HEK293 (cell line): ENCODE measurements around the gene TMEM41A.

Source experiments
- CTCF ChIA-PET: fragments of 350-600 bp; formaldehyde crosslinking; extraction: SDS; loops from one replicate; lab custom pipeline; 2021; ENCODE audit warnings: antibody characterized with exemption; lab: Yijun Ruan, JAX
- POLR2A ChIA-PET: fragments of 300-600 bp; formaldehyde crosslinking; extraction: SDS; loops from one replicate; lab custom pipeline; 2020; ENCODE audit warnings: antibody characterized with exemption, inconsistent platforms; lab: Yijun Ruan, JAX
- H3K27ac ChIP-seq: fragments of 200-500 bp; sonication (Bioruptor generic); 2 replicates; pipeline ENCODE4 v1.5.1; 2014; ENCODE audit warnings: low read depth, low read length, control low read depth, inconsistent platforms; ENCODE audit errors: extremely low read depth
- H3K36me3 ChIP-seq, 2 experiments: fragments of 200-500 bp in 1 of 2; sonication (Bioruptor generic) in 1 of 2; 1 replicate in 1 of 2; 2 replicates in 1 of 2; pipeline ENCODE4 v1.5.1; 2014 to 2017; ENCODE audit warnings: inconsistent platforms in 2 of 2, low read length in 2 of 2; ENCODE audit not compliant: control insufficient read depth in 2 of 2, insufficient read depth in 1 of 2
- H3K4me1 ChIP-seq: fragments of 200-500 bp; sonication (Bioruptor generic); 2 replicates; pipeline ENCODE4 v1.5.1; 2014; ENCODE audit warnings: mild to moderate bottlenecking, low read length, inconsistent platforms; ENCODE audit not compliant: control insufficient read depth, insufficient read depth
- H3K4me3 ChIP-seq: 2 replicates; pipeline ENCODE4 v1.5.1; 2011; ENCODE audit warnings: low read depth, mild to moderate bottlenecking, control low read depth, low read length, moderate library complexity
- H3K9me3 ChIP-seq: fragments of 200-500 bp; sonication (Bioruptor generic); 2 replicates; pipeline ENCODE4 v1.5.1; 2014; ENCODE audit warnings: low read depth, low read length, inconsistent platforms; ENCODE audit not compliant: control insufficient read depth, insufficient read depth
- BCL11B ChIP-seq: fragments of 450-650 bp; formaldehyde crosslinking; IDR thresholded peaks from 2 replicates; pipeline ENCODE4 v1.5.1; 2016; ENCODE audit warnings: low read depth, missing biosample characterization, missing genetic modification characterization
- GFI1B ChIP-seq: fragments of 450-650 bp; formaldehyde crosslinking; IDR thresholded peaks from 2 replicates; pipeline ENCODE4 v1.5.1; 2016; ENCODE audit warnings: missing biosample characterization, missing genetic modification characterization
- GLIS2 ChIP-seq: fragments of 450-650 bp; formaldehyde crosslinking; IDR thresholded peaks from 2 replicates; pipeline ENCODE4 v1.5.1; 2016; ENCODE audit warnings: missing biosample characterization, missing genetic modification characterization
- MEIS1 ChIP-seq: sonication (generic); formaldehyde crosslinking; IDR thresholded peaks from 2 replicates; pipeline ENCODE4 v1.8.1; 2022; ENCODE audit warnings: missing genetic modification reagents, mild to moderate bottlenecking, borderline replicate concordance
- MYNN ChIP-seq: fragments of 450-650 bp; formaldehyde crosslinking; IDR thresholded peaks from 2 replicates; pipeline ENCODE4 v1.5.1; 2016; ENCODE audit warnings: missing biosample characterization, missing genetic modification characterization, borderline replicate concordance
- PRDM1 ChIP-seq: fragments of 450-650 bp; formaldehyde crosslinking; IDR thresholded peaks from 2 replicates; pipeline ENCODE4; 2016; ENCODE audit warnings: missing biosample characterization, missing genetic modification characterization
- REPIN1 ChIP-seq: fragments of 450-650 bp; formaldehyde crosslinking; IDR thresholded peaks from 2 replicates; pipeline ENCODE4 v1.5.1; 2017; ENCODE audit warnings: missing biosample characterization, missing genetic modification characterization, low read depth
- SETDB1 ChIP-seq: IDR thresholded peaks from one replicate; pipeline ENCODE4 v1.6.1; 2017; ENCODE audit warnings: mild to moderate bottlenecking, low read length, moderate library complexity, mixed read lengths; ENCODE audit not compliant: insufficient read length
- SP3 ChIP-seq: fragments of 450-650 bp; formaldehyde crosslinking; IDR thresholded peaks from 2 replicates; pipeline ENCODE4 v1.5.1; 2016; ENCODE audit warnings: missing biosample characterization, missing genetic modification characterization
- ZBTB20 ChIP-seq: fragments of 450-650 bp; formaldehyde crosslinking; IDR thresholded peaks from 2 replicates; pipeline ENCODE4 v1.5.1; 2016; ENCODE audit warnings: missing biosample characterization, missing genetic modification characterization
- ZBTB48 ChIP-seq: fragments of 450-650 bp; formaldehyde crosslinking; IDR thresholded peaks from 2 replicates; pipeline ENCODE4 v1.5.1; 2016; ENCODE audit warnings: missing biosample characterization, missing genetic modification characterization
- ZBTB8A ChIP-seq: fragments of 450-650 bp; formaldehyde crosslinking; IDR thresholded peaks from 2 replicates; pipeline ENCODE4 v1.5.1; 2016; ENCODE audit warnings: missing biosample characterization, missing genetic modification characterization
- ZFP69B ChIP-seq: fragments of 450-650 bp; formaldehyde crosslinking; IDR thresholded peaks from 2 replicates; pipeline ENCODE4 v1.5.1; 2016; ENCODE audit warnings: missing biosample characterization, missing genetic modification characterization
- ZNF121 ChIP-seq: fragments of 450-650 bp; formaldehyde crosslinking; IDR thresholded peaks from 2 replicates; pipeline ENCODE4 v1.5.1; 2016; ENCODE audit warnings: missing biosample characterization, missing genetic modification characterization
- ZNF146 ChIP-seq: fragments of 450-650 bp; formaldehyde crosslinking; IDR thresholded peaks from 2 replicates; pipeline ENCODE4 v1.5.1; 2016; ENCODE audit warnings: missing biosample characterization, missing genetic modification characterization
- ZNF174 ChIP-seq: fragments of 450-650 bp; formaldehyde crosslinking; IDR thresholded peaks from 2 replicates; pipeline ENCODE4 v1.5.0; 2017; ENCODE audit warnings: missing biosample characterization, mild to moderate bottlenecking, missing genetic modification characterization
- ZNF175 ChIP-seq: fragments of 450-650 bp; formaldehyde crosslinking; IDR thresholded peaks from 2 replicates; pipeline ENCODE4 v1.5.1; 2016; ENCODE audit warnings: missing biosample characterization, missing genetic modification characterization
- ZNF214 ChIP-seq: fragments of 450-650 bp; formaldehyde crosslinking; IDR thresholded peaks from 2 replicates; pipeline ENCODE4 v1.5.1; 2017; ENCODE audit warnings: missing biosample characterization, mild to moderate bottlenecking, missing genetic modification characterization, borderline replicate concordance
- ZNF274 ChIP-seq, 2 experiments: fragments of 200-500 bp in 1 of 2; fragments of 450-650 bp in 1 of 2; sonication (Bioruptor generic) in 1 of 2; formaldehyde crosslinking in 1 of 2; IDR thresholded peaks; 2 replicates each; pipeline versions ENCODE4 v1.5.1 to v1.6.1; 2014 to 2016; ENCODE audit warnings: borderline replicate concordance in 1 of 2, inconsistent platforms in 1 of 2, low read length in 1 of 2, missing biosample characterization in 1 of 2, missing genetic modification characterization in 1 of 2
- ZNF302 ChIP-seq: fragments of 450-650 bp; formaldehyde crosslinking; IDR thresholded peaks from 2 replicates; pipeline ENCODE4 v1.5.1; 2016; ENCODE audit warnings: missing biosample characterization, missing genetic modification characterization, low read depth
- ZNF423 ChIP-seq: fragments of 450-650 bp; formaldehyde crosslinking; IDR thresholded peaks from 2 replicates; pipeline ENCODE4 v1.5.1; 2016; ENCODE audit warnings: missing biosample characterization, missing genetic modification characterization
- ZNF548 ChIP-seq: fragments of 450-650 bp; formaldehyde crosslinking; IDR thresholded peaks from 2 replicates; pipeline ENCODE4 v1.5.1; 2016; ENCODE audit warnings: missing biosample characterization, missing genetic modification characterization
- ZNF585B ChIP-seq: fragments of 450-650 bp; formaldehyde crosslinking; IDR thresholded peaks from 2 replicates; pipeline ENCODE4 v1.5.1; 2016; ENCODE audit warnings: missing biosample characterization, missing genetic modification characterization
- ZNF707 ChIP-seq: fragments of 450-650 bp; formaldehyde crosslinking; IDR thresholded peaks from 2 replicates; pipeline ENCODE4 v1.5.1; 2016; ENCODE audit warnings: missing biosample characterization, missing genetic modification characterization
- ZNF792 ChIP-seq: fragments of 450-650 bp; formaldehyde crosslinking; IDR thresholded peaks from 2 replicates; pipeline ENCODE4 v1.5.1; 2016; ENCODE audit warnings: missing biosample characterization, missing genetic modification characterization
- TF ChIP-seq, protein P1 (sequence below): fragments of 450-650 bp; formaldehyde crosslinking; IDR thresholded peaks from 2 replicates; pipeline ENCODE4 v1.5.1; 2017; ENCODE audit warnings: missing biosample characterization, missing genetic modification characterization
- TF ChIP-seq, protein P2 (sequence below): fragments of 450-650 bp; formaldehyde crosslinking; IDR thresholded peaks from 2 replicates; pipeline ENCODE4 v1.5.1; 2016; ENCODE audit warnings: missing biosample characterization, missing genetic modification characterization, borderline replicate concordance
- TF ChIP-seq, protein P3 (sequence below): fragments of 450-650 bp; IDR thresholded peaks from 2 replicates; pipeline ENCODE4 v1.5.1; 2018; ENCODE audit warnings: missing biosample characterization, missing genetic modification characterization

The TMEM41A gene

DNA sequence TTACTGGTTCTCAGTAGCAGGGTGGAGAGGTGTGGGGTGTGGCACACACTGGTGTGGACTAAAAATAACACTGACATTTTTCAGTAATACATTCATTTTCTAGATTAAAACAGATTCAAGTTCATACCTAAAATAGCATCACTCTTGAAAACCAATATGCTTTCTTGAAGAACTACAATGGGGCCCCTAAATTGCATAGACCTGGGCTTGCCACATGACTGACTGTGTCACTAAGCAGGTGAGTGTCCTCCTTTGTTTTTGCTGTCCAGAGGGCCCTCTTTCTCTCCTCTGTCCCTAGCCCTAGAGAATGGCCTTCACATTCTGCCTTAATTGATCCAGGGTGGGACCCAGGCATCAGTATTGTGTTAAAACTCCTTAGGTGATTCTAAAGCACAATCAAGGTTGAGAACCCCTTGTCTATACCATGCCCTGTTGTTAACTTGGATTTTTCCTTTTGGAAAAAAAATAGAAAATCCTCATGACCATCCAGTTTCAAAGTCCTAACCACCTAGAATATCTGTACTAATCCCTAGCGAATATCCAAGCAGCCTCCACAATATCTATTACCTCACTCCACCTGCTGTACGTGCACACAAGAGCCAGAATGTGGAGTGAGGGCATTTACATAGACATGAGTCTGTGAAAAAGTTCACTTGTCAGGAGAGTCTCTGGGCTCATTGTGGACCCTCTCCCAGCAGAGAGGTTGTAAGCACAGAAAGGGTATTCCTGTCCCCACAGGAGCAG is 18.7 kb upstream of the TMEM41A start:
- Histone ChIP-seq H3K4me1 (no peaks in the 10 kb centered on the region), H3K9me3 (no peaks in the 10 kb centered on the region), H3K4me3 (no peak overlapping the region), H3K36me3 (no peaks in the 10 kb centered on the region), H3K27ac (no peak overlapping the region)
- no peak for TF ChIP-seq ZBTB8A (tag by site-specific recombination)
- TF ChIP-seq REPIN1, result no peak
- TF ChIP-seq ZNF146 (tag by site-specific recombination), result no peak
- TF ChIP-seq GFI1B (tag by site-specific recombination), result no peak
- ChIA-PET POLR2A (no interaction called here), CTCF (no interaction called here)

DNA sequence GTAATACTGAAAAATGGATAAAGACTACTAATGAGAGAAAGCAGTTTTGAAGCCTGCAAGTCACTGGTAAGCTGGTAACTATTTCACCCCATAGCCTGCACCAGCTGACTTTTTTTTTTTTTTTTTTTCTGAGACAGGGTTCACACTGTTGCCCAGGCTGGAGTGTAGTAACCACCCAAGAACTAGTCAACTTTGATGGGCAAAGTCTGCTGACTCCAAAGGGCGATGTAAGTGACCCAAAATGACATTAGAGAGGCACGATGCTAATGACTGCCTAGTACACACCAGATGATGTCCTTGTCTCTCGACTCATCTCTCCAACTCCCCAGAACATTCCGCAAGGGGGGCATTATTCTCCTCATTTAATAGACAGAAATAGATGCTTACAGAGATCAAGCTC is 12.9 kb upstream of the TMEM41A start:
- no peak overlapping the region for H3K4me3 ChIP-seq
- H3K36me3 ChIP-seq, result no peaks in the 10 kb centered on the region
- H3K9me3 ChIP-seq, result no peaks in the 10 kb centered on the region
- H3K27ac ChIP-seq, result no peak overlapping the region
- CTCF ChIA-PET, result interaction anchor here (0.6 kb wide), 1 partner anchor 106 kb away, joined by 3 read pairs; no protein-coding TSS in a partner anchor
- no peaks in the 10 kb centered on the region for H3K4me1 ChIP-seq
- no peak for TF ChIP-seq GLIS2 (tag by site-specific recombination)
- TF ChIP-seq ZFP69B (tag by site-specific recombination), result no peak
- no peak for TF ChIP-seq PRDM1 (tag by site-specific recombination)
- TF ChIP-seq ZBTB48, result no peak
- TF ChIP-seq ZNF792 (tag by site-specific recombination), result no peak
- no peak for TF ChIP-seq MYNN
- no peak for TF ChIP-seq SETDB1
- TF ChIP-seq BCL11B, result no peak
- no peak for TF ChIP-seq ZNF423 (tag by site-specific recombination)
- TF ChIP-seq ZNF302 (tag by site-specific recombination), result no peak
- TF ChIP-seq, all 188 proteins: peak for 0
- POLR2A ChIA-PET, result no interaction called here

DNA sequence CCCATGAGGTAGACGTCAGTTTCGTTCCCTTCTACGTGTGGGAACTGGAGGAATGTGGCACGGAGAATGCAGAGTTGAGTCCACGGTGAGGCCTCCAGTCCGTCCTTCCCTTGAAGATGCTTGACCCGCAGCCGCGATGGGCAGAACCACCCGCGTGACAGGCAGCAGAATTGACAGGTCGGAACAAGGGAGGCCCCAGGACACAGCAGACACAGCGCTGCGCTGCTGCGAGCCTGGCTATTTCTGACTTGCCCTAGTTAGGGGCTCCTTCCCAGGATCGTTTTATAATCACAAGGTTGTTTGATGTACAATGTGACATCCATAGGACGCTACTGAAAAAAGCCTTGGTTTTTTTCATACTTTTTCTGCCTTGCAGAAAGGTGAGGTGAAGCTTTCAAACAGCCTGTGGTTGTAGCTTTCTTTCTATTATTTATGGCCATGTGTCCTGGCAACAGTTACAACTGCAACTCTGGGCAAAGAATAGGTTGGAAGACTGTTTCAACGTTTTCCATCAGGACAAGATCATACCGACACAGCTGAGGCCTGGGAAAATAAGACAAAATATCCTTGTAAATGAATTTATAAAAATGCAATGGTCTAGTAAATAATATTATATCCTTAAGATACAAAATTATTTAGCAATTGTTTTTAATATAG is 9.6 kb upstream of the TMEM41A start:
- no peaks in the 10 kb centered on the region for H3K36me3 ChIP-seq
- TF ChIP-seq, protein P1, sequence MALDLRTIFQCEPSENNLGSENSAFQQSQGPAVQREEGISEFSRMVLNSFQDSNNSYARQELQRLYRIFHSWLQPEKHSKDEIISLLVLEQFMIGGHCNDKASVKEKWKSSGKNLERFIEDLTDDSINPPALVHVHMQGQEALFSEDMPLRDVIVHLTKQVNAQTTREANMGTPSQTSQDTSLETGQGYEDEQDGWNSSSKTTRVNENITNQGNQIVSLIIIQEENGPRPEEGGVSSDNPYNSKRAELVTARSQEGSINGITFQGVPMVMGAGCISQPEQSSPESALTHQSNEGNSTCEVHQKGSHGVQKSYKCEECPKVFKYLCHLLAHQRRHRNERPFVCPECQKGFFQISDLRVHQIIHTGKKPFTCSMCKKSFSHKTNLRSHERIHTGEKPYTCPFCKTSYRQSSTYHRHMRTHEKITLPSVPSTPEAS (tag by site-specific recombination), result no peak
- no peak for TF ChIP-seq ZBTB8A (tag by site-specific recombination)
- no peak for TF ChIP-seq SP3 (tag by site-specific recombination)
- TF ChIP-seq ZNF174 (tag by site-specific recombination), result no peak
- no peak for TF ChIP-seq ZBTB20 (tag by site-specific recombination)
- TF ChIP-seq ZNF302 (tag by site-specific recombination), result no peak
- no peak for TF ChIP-seq ZNF121
- TF ChIP-seq, protein P2, sequence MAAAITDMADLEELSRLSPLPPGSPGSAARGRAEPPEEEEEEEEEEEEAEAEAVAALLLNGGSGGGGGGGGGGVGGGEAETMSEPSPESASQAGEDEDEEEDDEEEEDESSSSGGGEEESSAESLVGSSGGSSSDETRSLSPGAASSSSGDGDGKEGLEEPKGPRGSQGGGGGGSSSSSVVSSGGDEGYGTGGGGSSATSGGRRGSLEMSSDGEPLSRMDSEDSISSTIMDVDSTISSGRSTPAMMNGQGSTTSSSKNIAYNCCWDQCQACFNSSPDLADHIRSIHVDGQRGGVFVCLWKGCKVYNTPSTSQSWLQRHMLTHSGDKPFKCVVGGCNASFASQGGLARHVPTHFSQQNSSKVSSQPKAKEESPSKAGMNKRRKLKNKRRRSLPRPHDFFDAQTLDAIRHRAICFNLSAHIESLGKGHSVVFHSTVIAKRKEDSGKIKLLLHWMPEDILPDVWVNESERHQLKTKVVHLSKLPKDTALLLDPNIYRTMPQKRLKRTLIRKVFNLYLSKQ (tag by site-specific recombination), result no peak
- TF ChIP-seq ZNF175 (tag by site-specific recombination), result no peak
- no peak for TF ChIP-seq ZNF214 (tag by site-specific recombination)
- TF ChIP-seq, protein P3, sequence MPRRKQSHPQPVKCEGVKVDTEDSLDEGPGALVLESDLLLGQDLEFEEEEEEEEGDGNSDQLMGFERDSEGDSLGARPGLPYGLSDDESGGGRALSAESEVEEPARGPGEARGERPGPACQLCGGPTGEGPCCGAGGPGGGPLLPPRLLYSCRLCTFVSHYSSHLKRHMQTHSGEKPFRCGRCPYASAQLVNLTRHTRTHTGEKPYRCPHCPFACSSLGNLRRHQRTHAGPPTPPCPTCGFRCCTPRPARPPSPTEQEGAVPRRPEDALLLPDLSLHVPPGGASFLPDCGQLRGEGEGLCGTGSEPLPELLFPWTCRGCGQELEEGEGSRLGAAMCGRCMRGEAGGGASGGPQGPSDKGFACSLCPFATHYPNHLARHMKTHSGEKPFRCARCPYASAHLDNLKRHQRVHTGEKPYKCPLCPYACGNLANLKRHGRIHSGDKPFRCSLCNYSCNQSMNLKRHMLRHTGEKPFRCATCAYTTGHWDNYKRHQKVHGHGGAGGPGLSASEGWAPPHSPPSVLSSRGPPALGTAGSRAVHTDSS, result no peak
- no peak for TF ChIP-seq MEIS1
- no peak for TF ChIP-seq ZNF548 (tag by site-specific recombination)
- TF ChIP-seq REPIN1, result no peak
- no peak for TF ChIP-seq ZNF274 (IDR thresholded peaks at IDR 0.05; ENCODE audit: low read length)
- no peak for TF ChIP-seq ZNF274 (tag by site-specific recombination; IDR thresholded peaks at IDR 0.05; ENCODE audit: borderline replicate concordance)
- TF ChIP-seq ZNF707 (tag by site-specific recombination), result no peak
- no peak for TF ChIP-seq ZNF585B (tag by site-specific recombination)
- ChIA-PET POLR2A (no interaction called here), CTCF (no interaction called here)
- H3K9me3 ChIP-seq, result no peaks in the 10 kb centered on the region
- H3K4me1 ChIP-seq, result no peaks in the 10 kb centered on the region
- no peak overlapping the region for H3K27ac ChIP-seq
- H3K4me3 ChIP-seq, result no peak overlapping the region
